Activated T-cell treated with anti-CD3 and anti-CD28 coated beads for 48 hours (primary cell): ENCODE results near the gene COX6A1.
A peak's percentile ranks its signal among the peaks of the same experiment; 100 is the strongest.
"Not testable (repeated sequence)": the region's sequence is repeated elsewhere in the genome, so short reads cannot be mapped to it uniquely, and the experiment has no call there.

ENCODE experiments used
- DNase-seq: peaks from one replicate; pipeline ENCODE4 v3.0.0-alpha.2; 2020; ENCODE audit warnings: low read depth

COX6A1 gene

DNA sequence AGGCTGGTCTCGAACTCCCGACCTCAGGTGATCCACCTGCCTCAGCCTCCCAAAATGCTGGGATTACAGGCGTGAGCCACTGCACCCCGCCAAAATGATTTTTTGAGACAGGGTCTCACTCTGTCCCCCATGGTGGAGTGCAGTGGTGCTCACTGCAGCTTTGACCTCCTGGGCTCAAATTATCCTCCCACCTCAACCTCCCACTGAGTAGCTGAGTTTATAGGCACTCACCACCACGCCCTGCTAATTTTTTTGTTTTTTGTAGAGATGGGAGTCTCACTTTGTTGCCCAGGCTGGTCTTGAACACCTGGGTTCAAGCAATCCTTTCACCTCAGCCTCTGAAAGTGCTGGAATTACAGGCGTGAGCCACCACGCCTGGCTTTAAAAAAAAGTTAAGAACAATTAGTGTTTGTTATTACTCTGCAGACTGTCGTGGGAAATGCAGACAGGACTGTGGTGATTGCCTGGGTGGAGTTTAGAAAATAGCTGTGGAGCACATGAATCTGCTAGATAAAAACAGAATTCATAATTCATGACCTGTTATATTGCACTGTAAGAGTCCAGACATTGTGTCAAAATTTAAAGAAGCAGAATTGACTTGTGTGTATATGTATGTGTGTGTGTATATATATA, 9.2 kb upstream of the COX6A1 start:
- no peak for DNase-seq

DNA sequence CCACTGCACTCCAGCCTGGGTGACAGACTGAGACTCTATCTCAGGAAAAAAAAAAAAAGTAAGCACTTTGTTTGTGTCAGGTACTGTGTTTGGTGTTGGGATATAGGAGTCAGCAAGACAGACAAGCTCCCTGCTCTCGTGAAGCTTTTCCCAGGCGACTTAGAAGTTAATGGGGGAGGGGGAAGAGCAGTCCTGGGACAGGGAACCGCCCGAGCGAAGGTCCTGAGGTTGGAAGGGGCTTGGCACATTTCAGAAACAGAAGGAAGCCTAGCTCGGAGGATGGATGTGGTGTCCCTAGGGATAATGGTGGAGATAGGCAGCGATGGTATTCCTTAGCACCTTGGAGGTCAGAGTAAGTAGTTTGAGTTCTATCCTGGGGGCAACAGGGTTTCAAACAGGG, 8.5 kb upstream of the COX6A1 start:
- DNase-seq = no peak

DNA sequence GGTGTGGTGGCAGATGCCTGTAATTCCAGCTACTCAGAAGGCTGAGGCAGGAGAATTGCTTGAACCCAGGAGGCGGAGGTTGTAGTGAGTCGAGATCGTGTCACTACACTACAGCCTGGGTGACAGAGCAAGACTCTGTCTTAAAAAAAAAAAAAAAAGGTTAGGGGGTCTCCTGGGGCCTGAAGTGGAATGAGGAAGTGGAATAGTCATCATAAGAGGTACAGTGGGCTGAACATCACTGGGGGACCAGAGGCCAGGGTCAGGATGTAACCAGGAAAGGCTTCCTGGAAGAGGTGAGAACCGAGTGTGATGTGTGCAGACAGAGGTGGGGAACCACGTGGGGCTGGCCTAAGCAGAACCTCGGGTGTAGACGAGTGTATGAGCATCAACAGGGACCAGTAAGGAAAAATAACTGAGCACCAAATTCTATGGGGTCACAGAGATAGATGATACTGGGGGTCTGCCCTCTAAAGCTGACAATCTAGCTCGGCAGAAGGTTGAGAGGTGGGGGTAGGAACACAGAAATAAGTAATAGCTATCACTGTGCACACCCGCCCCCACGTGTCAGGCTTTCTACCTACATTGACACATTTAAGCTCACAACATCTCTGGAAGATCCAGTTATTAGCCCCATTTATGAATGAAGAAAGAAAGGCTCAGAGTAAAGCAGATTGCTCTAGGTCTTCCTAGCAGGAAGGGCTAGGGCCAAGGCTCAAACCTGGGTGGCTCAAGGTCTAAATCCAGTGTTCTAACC, 5.0 kb upstream of the COX6A1 start:
- no peak for DNase-seq

DNA sequence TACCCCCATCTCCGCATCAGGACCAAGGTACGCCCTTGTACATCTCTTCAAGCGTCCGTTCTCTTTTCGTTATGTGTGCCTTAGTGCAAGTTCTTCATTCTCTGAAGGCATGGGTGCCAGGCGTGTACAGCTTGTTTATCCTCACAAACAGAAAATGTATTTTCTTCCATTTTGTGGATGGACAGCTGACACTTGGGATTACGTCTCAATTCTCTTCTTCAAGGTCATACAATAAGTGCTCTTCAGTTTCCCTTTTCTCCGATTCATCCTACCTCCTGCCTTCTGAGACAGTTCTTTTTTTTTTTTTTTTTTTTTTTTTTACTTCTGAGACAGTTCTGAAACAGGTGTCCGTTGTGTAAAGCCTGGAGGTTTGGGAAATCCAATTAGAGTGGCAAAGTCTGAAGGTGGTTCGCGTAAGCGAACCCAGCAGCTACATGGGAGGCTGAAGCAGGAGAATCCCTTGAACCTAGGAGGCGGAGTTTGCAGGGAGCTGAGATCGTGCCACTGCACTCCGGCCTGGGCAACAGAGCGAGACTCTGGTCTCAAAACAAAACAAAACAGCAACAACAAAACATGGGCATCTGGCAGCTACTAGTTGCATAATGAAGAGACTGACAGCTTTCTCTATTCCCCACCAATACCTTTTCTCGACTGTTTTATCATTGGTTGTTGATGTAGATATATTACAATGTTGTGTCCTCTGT, 734 bp downstream of the COX6A1 start:
- DNase-seq = no peak

DNA sequence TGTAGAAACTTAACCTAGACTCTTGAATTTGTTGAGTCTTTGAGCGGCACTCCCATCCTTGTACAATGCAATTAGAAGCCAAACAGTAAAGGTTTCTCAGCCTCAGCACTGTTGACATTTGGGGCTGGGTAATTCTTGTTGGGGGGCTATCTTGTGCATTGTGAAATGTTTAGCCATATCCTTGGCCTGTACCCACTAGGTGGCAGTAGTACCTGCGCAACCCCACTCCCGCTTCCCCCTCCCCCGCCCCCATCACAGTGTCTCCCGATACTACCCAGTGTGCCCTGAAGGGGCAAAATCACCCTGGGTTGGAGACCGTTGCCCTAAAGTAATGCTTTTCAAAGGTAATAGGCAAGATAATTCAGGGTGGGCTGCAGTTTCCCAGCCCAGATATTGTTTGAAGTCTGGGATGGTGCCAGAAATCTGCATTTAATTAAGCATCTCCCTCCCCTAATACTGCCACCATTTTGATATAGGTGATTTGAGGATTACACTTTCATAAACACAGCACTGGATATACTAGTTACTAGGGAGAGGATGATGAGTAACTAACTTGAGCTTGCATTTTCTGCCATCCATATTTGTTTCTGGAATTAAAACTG, 1.8 kb downstream of the COX6A1 start:
- DNase-seq = peak; percentile 63

DNA sequence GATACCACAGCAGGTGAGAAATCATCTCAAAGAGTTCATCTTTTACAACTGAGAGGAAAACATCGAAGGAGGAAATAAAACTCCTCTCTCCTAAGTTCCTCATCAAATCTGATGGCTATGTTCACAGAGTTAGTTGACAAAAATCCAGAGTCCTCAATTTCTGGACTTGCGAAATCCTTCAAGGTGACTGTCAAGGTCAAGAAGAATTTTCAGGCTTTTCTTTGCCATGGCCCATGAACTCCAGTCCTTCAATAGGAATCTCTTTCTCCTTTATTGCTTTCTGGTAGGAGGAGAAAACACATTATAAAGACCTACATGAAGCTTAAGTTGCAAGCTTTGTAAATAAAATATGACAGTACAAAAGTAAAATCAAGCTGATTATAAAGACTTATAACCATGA, 6.8 kb downstream of the COX6A1 start:
- no peak for DNase-seq

DNA sequence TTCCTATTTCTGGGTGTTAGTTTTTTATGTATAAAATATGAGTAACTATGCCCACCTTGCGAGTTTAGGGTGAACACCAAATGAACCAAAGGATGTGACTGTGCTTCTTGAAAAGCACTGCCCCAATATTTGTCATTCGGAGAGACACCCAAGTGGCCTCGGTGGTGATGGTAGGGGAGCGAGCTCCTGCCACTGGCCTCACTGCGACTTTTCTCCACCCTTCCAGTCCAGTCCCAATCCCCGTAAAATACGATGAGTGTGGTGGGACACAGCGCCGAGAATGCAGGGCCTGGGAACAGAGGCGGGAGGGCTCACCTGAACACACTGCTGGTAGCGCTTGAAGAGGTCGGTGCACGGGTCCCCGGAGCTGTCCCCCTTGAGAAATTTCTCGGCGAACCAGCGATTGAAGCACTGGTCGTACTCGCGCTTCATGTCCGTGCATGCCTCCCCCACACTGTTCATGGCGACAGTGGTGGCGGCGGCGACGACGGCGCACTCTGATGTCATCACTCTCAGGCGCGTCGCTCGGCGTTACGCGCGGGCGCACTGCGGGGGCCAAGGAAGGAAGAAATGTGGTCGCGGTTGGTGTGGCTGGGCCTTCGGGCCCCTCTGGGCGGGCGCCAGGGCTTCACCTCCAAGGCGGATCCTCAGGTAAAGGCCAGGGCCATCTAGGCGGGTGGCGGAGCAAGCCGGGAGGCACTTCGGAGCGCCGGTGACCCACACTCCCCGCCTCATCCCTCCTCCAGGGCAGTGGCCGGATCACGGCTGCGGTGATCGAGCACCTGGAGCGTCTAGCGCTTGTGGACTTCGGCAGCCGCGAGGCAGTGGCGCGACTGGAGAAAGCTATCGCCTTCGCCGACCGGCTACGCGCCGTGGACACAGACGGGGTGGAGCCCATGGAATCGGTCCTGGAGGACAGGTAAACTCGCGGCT, 8.3 kb downstream of the COX6A1 start, which contains the start of the genes GATC and TRIAP1:
Gene GATC, plus strand, starts transcription at position 534 of the 933 bp plus-strand sequence. Its CDS starts 37 bp downstream, at position 571.
Gene TRIAP1, minus strand, starts transcription at position 474 of the 933 bp plus-strand sequence. Its CDS starts 12 bp downstream, at position 462.
- DNase-seq = peak; percentile 90

DNA sequence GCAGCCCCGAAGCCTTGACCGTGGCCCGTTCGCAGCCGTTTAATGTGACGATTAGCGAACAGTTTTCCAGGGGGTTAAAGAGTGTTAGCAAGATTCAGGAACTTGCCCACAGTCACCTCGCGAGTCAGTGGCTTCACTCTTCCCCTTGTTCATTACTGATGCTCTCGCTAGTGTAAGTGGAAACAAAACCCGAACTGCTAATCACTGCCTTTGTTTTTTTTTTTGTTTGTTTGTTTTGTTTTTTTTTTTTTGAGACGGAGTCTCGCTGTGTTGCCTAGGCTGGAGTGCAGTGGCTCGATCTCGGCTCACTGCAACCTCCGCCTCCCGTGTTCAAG, 8.9 kb downstream of the COX6A1 start:
- not testable (repeated sequence) for DNase-seq

DNA sequence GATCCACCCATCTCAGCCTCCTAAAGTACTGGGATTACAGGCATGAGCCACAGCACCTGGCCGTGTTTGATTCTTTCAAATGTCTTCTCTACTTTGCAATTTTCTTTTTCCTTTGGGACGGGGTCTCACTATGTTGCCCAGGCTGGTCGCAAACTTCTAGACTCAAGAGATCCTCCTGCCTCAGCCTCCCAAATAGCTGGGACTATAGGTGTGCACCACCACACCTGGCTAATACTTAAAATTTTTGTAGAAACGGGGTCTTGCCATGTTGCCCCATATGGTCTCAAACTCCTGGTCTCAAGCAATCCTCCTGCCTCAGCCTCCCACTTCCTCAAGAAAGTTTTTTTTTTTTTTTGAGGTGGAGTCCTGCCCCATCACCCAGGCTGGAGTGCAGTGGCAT, 10.1 kb downstream of the COX6A1 start:
- no peak for DNase-seq

DNA sequence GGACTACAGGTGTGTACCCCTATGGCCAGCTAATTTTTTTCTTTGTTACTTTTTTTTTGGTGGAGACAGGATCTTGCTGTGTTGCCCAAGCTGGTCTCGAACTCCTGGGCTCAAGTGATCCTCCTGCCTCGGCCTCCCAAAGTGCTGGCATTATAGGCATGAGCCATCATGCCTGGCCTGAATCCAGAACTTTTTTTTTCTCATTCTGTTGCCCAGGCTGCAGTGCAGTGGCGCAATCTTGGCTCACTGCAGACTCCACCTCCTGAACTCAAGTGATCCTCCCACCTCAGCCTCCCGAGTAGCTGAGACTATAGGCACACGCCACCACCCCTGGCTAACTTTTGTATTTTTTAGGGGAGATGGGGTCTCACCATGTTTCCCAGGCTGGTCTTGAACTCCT, 14.6 kb downstream of the COX6A1 start:
- DNase-seq = not testable (repeated sequence)

DNA sequence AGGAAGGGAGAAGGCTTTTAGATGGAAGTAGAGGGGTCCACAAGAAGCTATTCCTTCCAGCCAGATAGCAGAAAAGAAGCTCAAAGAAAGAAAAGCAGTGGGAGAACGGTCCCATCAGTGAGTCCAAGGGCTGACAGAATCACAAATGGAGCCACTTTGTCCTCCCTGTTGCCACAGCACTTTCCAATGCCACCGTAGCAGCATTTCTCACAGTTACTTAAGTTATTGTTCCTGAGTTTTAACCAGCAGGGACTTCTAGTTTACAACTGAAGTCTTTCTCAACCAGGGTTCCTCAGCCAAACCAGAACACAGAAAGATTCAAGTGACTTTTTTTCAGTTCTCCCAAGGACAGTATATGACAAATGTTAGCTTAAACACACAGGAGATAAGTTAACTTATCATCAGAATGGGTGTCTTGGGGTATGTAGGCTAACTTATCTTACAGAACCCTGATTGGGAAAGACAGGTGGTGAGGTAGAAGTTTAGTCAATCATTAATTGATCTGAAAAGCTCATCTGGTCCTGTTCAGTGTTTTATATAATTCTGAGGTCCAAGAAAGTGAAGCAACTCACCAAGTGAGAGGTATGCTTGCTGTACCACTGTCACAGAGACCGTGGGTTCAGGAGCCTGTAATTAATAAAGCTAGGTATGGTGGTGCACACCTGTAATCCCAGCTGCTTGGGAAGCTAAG, 15.3 kb downstream of the COX6A1 start:
- no peak for DNase-seq

DNA sequence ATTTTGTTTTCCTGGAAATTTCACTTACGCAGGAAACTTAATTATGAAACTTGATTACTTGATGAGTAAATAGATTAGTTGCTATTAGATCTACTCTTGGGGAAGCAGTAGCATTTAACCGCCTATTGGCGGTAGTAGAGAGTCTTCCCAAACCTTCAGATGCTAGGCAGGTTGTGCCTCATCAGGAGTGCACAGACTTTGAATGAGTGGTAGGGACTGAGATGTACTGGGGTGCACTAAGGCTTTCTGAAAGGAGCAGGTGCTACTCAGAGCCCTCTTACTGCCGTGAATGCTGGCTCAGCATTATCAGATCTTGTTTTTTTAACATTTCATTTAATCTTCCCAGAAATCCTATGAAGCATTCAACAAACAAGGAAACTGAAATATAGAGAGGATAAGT, 16.1 kb downstream of the COX6A1 start:
- no peak for DNase-seq

DNA sequence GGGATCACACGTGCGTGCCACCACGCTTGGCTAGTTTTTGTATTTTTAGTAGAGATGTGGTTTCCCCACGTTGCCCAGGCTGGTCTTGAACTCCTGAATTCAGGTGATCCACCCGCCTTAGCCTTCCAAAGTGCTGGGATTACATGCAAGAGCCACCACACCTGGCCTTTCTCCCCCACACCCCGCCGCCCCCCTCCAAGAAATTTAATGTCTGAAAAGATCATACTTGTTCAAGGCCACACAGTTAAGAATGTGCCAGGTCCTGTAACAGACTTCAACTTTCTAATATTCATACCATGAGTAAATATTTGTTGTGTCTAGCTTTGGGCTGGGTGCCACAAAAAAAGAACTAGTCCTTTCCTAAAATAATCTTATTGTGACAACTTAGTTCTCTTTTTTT, 17.4 kb downstream of the COX6A1 start:
- DNase-seq = no peak

DNA sequence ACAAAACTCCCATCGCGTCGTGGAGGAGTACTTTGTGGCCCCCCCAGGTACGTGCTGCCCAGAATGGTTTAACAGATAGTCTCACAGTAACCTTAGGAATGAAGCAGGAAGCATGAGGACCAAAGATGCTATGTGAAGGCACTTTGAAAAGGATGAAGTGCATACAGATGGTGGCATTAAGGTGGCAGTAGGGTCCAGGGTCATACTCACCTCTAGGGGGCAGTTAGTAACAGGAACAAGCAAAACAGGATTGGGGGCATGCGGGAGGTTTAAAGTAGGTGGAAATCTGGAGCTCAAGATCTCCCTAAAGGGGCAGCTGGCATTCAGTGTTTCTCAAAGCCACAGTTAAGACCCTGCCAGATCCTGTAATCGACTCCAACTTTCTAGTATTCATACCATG, 19.2 kb downstream of the COX6A1 start:
- DNase-seq = no peak

DNA sequence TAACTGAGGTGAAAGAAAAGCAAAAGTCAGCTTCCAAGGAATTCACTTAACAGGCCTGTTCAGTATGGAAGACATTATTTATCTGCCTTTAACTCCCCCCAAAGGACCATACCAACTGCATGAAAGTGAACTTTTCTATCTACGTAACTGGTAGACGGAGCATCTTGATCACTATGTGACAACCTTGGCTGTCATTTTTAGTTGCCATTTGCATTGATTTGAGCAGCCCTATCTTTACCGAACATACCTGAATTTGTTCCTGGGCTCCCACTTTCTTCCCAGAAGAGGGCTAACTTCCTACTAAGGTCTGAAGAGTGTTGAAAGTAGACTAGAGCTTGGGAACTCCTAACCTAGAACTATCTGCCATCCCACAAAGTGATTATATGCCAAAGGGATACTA, 22.2 kb downstream of the COX6A1 start:
- no peak for DNase-seq

DNA sequence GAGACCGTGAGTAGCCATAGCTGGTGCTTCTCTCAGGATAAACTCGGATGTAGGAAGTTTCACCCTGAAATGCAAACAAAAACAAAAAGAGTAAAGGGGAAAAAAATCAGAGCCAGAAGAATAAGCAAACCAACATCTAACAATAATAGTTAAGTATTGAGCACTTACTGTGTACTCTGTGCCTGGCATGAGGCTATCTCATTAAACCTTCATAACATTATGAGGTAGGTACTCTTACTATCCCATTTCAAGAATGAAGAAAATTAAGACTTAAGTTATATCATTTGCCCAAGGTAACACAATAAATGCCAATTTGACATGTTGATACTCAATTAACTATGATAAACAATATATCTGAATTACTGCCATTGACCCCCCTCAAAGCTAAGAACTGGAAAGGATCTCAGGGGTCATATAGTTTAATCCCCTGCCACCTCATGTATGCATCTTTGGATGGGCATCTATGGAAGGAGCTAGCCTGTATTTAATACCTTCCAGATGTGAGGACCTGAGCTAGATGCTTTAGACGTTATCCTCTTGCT, 24.3 kb downstream of the COX6A1 start:
- DNase-seq = no peak

DNA sequence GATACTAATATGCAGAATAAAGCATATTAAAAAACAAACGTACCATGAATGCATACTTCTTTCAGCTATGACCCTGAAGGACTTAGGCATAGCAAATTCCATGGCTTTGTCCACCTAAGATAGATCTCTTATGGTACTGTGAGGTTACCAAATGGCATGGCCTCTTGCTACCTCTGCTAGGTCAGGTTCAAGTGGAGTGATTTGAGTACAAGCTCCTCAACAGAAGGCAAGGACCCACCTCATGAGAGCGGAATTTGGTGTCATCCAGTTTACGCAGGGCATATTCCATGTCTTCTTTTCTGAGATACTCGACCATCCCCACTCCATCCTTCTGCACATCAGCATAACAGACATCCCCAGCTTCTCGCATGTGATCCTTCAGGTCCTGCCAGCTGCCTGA, 25.8 kb downstream of the COX6A1 start:
- no peak for DNase-seq

DNA sequence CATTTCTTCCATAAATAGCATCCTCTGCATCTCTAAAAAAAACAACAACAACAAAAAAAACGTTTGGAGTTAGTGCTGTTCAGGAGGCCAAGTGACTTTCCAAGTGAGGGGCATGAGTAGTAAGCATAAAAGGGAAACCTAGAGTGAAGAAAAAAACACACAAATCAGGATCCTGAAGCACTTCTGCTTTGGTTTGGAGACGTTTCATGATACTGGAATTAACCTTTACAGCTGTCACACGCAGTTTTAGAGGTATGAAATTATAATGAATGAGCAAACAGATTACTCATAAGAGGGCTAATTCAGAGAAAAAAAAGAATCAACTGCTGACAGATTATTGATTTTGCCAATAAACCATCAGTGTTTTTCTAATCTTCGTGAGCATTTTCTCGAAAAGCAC, 27.8 kb downstream of the COX6A1 start:
- no peak for DNase-seq

DNA sequence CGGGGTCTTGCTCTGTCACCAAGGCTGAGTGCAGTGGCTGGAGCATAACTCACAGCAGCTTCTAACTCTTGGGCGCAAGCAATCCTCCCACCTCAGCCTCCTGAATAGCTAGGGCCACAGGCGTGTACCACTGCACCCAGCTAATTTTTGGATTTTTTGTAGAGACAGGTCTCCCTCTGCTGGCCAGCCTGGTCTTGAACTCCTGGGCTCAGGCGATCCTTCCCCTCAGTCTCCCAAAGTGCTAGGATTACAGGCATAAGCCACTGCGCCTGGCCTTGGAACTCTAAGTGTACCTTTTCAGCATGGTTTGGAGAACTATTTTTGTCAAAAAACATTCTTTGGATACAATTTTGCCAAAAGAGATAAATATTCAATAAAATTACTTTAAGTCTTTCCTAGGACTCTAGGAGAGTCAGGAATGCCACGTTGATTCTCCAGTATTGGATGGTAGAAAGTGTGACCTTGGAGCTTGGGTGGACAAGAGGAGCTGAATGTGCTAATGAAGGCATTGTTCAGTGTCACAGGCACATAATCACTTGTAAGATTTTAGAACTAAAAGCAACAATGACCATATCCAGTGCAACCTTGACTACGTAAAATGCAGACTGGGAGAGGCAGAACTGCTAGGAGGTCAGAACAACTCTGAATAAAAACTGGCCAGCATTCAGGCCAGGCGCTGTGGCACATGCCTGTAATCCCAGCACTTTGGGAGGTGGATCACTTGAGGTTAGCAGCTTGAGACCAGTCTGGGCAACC, 28.8 kb downstream of the COX6A1 start:
- DNase-seq = peak; percentile 39

DNA sequence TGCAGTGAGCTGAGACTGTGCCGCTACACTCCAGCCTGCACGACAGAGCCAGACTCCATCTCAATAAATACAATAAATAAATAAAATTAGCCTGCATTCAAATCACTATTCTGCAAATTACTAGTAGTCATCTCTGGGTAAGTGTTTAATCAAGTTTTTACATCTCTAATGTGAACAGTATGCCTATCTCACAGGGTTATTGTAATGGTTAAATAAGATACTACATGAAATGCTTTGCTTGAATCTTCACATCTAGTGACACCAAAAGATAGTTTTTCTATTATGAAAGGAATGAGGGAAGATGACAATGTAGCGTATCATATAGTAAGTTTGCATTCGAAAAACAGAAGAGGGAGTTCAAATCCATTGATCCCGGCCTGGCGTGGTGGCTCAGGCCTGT, 29.5 kb downstream of the COX6A1 start:
- no peak for DNase-seq
